Astrocyte (in vitro differentiated cells and primary cell): ENCODE results near the gene HPN. TPM values are rescaled to one million over a fixed set of nuclear protein-coding genes. Genes with fewer than 3 reads are reported as not detected.

ENCODE experiments used
- DNase-seq: peaks from one replicate; pipeline ENCODE4 v3.0.0-alpha.2; 2010; ENCODE audit warnings: low read depth
- FAIRE-seq: peaks from 2 replicates; lab custom pipeline; 2011; peaks lifted over from hg19 to GRCh38; lab: Jason Lieb, UNC
- H2AFZ ChIP-seq: 2 replicates; pipeline ENCODE4 v1.6.0; 2012; ENCODE audit warnings: low read depth, low read length, inconsistent platforms
- H3K27ac ChIP-seq: 2 replicates; pipeline ENCODE4 v1.5.1; 2011; ENCODE audit warnings: low read depth, low read length, inconsistent platforms
- H3K27me3 ChIP-seq: 2 replicates; pipeline ENCODE4 v1.6.0; 2011; ENCODE audit warnings: low read length, inconsistent platforms; ENCODE audit not compliant: insufficient read depth
- H3K36me3 ChIP-seq: 2 replicates; pipeline ENCODE4 v1.5.1; 2011; ENCODE audit warnings: low read length, inconsistent platforms; ENCODE audit not compliant: insufficient read depth
- H3K4me1 ChIP-seq: 2 replicates; pipeline ENCODE4 v1.5.1; 2011; ENCODE audit warnings: low read length, inconsistent platforms; ENCODE audit not compliant: insufficient read depth
- H3K4me2 ChIP-seq: 2 replicates; pipeline ENCODE4 v1.6.0; 2012; ENCODE audit warnings: low read length, inconsistent platforms
- H3K4me3 ChIP-seq: 2 replicates; pipeline ENCODE4 v1.5.1; 2011; ENCODE audit warnings: low read depth, mild to moderate bottlenecking, low read length, inconsistent platforms; ENCODE audit not compliant: insufficient read depth
- H3K79me2 ChIP-seq: 2 replicates; pipeline ENCODE4 v1.6.0; 2012; ENCODE audit warnings: mild to moderate bottlenecking, low read length, inconsistent platforms; ENCODE audit not compliant: insufficient read depth
- H3K9ac ChIP-seq: 2 replicates; pipeline ENCODE4 v1.6.0; 2012; ENCODE audit warnings: mild to moderate bottlenecking, low read length, inconsistent platforms
- H3K9me3 ChIP-seq: 2 replicates; pipeline ENCODE4 v1.5.1; 2012; ENCODE audit warnings: low read depth, mild to moderate bottlenecking, low read length, inconsistent platforms; ENCODE audit not compliant: insufficient read depth
- H4K20me1 ChIP-seq: 2 replicates; pipeline ENCODE4 v1.6.0; 2012; ENCODE audit warnings: low read length, inconsistent platforms; ENCODE audit not compliant: insufficient read depth
- H3K27ac Mint-ChIP-seq: one replicate; pipeline ENCODE4 v1.8.0; 2021; ENCODE audit warnings: mild to moderate bottlenecking, mixed read lengths; ENCODE audit not compliant: unreplicated experiment
- H3K27me3 Mint-ChIP-seq: one replicate; pipeline ENCODE4 v1.8.0; 2021; ENCODE audit warnings: low read depth, mixed read lengths; ENCODE audit not compliant: unreplicated experiment
- H3K36me3 Mint-ChIP-seq: one replicate; pipeline ENCODE4 v1.8.0; 2021; ENCODE audit warnings: low read depth, mixed read lengths; ENCODE audit not compliant: unreplicated experiment
- H3K4me1 Mint-ChIP-seq: one replicate; pipeline ENCODE4 v1.8.0; 2021; ENCODE audit warnings: low read depth, mixed read lengths; ENCODE audit not compliant: unreplicated experiment
- H3K4me3 Mint-ChIP-seq: one replicate; pipeline ENCODE4 v1.8.0; 2021; ENCODE audit warnings: mild to moderate bottlenecking, moderate library complexity, mixed read lengths; ENCODE audit not compliant: unreplicated experiment
- H3K9me3 Mint-ChIP-seq: one replicate; pipeline ENCODE4 v1.8.0; 2021; ENCODE audit warnings: mild to moderate bottlenecking, mixed read lengths; ENCODE audit not compliant: unreplicated experiment
- CTCF ChIP-seq: IDR thresholded peaks from 2 replicates; pipeline ENCODE4 v1.5.1; 2011; ENCODE audit warnings: low read depth, mild to moderate bottlenecking, inconsistent platforms, low read length, moderate library complexity; ENCODE audit not compliant: insufficient read depth
- EZH2 ChIP-seq: IDR thresholded peaks from 2 replicates; pipeline ENCODE4 v1.6.1; 2012; ENCODE audit warnings: mild to moderate bottlenecking, low read length, inconsistent platforms; ENCODE audit not compliant: insufficient read depth
- total RNA-seq: library from RNA; stranded (reverse); gene quantifications from 2 replicates; pipeline ENCODE4 v1.2.1, GENCODE V29; 2021

HPN gene
- total RNA-seq, 1 donor from 2014 or later = 0.73 TPM

GRCh38 chr19:35098413-35099049, 57.0 kb downstream of the HPN start:
- H3K36me3 ChIP-seq = no peaks in the 10 kb centered on the region
- Mint-ChIP-seq H3K4me1 (no peaks in the 10 kb centered on the region), H3K27ac (no peak overlapping the region), H3K4me3 (no peak overlapping the region), H3K36me3 (no peaks in the 10 kb centered on the region), H3K9me3 (no peaks in the 10 kb centered on the region), H3K27me3 (peaks cover 17% of the 10 kb centered on the region)
- FAIRE-seq = no peak
- no peak overlapping the region for H3K4me3 ChIP-seq
- no peaks in the 10 kb centered on the region for H3K4me1 ChIP-seq
- no peak overlapping the region for H3K9ac ChIP-seq
- no peaks in the 10 kb centered on the region for H3K79me2 ChIP-seq
- H2AFZ ChIP-seq = no peak overlapping the region
- no peaks in the 10 kb centered on the region for H3K9me3 ChIP-seq
- no peaks in the 10 kb centered on the region for H4K20me1 ChIP-seq
- no peaks in the 10 kb centered on the region for H3K27me3 ChIP-seq
- H3K27ac ChIP-seq = no peak overlapping the region
- H3K4me2 ChIP-seq = no peak overlapping the region
- TF ChIP-seq CTCF (no peak), EZH2 (no peak)
- no peak for DNase-seq

- no peaks in the 10 kb centered on the region for H3K36me3 ChIP-seq
- H3K9me3 ChIP-seq = no peaks in the 10 kb centered on the region
- H3K4me2 ChIP-seq = no peak overlapping the region
- no peaks in the 10 kb centered on the region for H3K36me3 Mint-ChIP-seq
- H2AFZ ChIP-seq = no peak overlapping the region
- FAIRE-seq (no peak), DNase-seq (no peak)
- no peak overlapping the region for H3K4me3 ChIP-seq
- H3K79me2 ChIP-seq = no peaks in the 10 kb centered on the region
- no peaks in the 10 kb centered on the region for H3K4me1 Mint-ChIP-seq
- no peak overlapping the region for H3K9ac ChIP-seq
- no peaks in the 10 kb centered on the region for H3K4me1 ChIP-seq
- peaks cover 20% of the 10 kb centered on the region for H3K27me3 Mint-ChIP-seq
- no peaks in the 10 kb centered on the region for H4K20me1 ChIP-seq
- no peak overlapping the region for H3K4me3 Mint-ChIP-seq
- no peaks in the 10 kb centered on the region for H3K27me3 ChIP-seq
- H3K27ac Mint-ChIP-seq = no peak overlapping the region
- TF ChIP-seq EZH2 (no peak), CTCF (no peak)
- peaks cover 2% of the 10 kb centered on the region for H3K9me3 Mint-ChIP-seq
- H3K27ac ChIP-seq = no peak overlapping the region
Observed at GRCh38 chr19:35099155-35099896, 57.8 kb downstream of the HPN start.

GRCh38 chr19:35099897-35100275, 58.4 kb downstream of the HPN start:
- Histone ChIP-seq H4K20me1 (no peaks in the 10 kb centered on the region), H3K4me2 (no peak overlapping the region), H3K27ac (no peak overlapping the region), H3K27me3 (no peaks in the 10 kb centered on the region), H3K79me2 (no peaks in the 10 kb centered on the region), H3K4me1 (no peaks in the 10 kb centered on the region), H2AFZ (no peak overlapping the region), H3K9ac (no peak overlapping the region), H3K4me3 (no peak overlapping the region), H3K36me3 (no peaks in the 10 kb centered on the region), H3K9me3 (no peaks in the 10 kb centered on the region)
- Mint-ChIP-seq H3K9me3 (peaks cover 2% of the 10 kb centered on the region), H3K36me3 (no peaks in the 10 kb centered on the region), H3K4me1 (no peaks in the 10 kb centered on the region), H3K4me3 (no peak overlapping the region), H3K27me3 (peaks cover 15% of the 10 kb centered on the region), H3K27ac (no peak overlapping the region)
- DNase-seq (no peak), FAIRE-seq (no peak)
- TF ChIP-seq EZH2 = no peak
- TF ChIP-seq CTCF = no peak
